H9 (cell line): ENCODE results near the gene SORBS1. TPM values are rescaled to one million over a fixed set of nuclear protein-coding genes. Genes with fewer than 3 reads are reported as not detected.

Experiments used
- DNase-seq: peaks from one replicate; pipeline ENCODE4 v3.0.0-alpha.2; 2017
- H2AFZ ChIP-seq: one replicate; pipeline ENCODE4 v1.6.1; 2013; ENCODE audit warnings: mild to moderate bottlenecking, low read length, control low read depth, moderate library complexity
- H2AK5ac ChIP-seq: 2 replicates; pipeline ENCODE4 v1.6.1; 2013; ENCODE audit warnings: low read length, control low read depth, mixed read lengths; ENCODE audit not compliant: insufficient read length
- H2BK120ac ChIP-seq: one replicate; pipeline ENCODE4 v1.6.1; 2013; ENCODE audit warnings: low read depth, mild to moderate bottlenecking, low read length, control low read depth, inconsistent platforms; ENCODE audit not compliant: poor library complexity, severe bottlenecking
- H2BK12ac ChIP-seq: 2 replicates; pipeline ENCODE4 v1.6.1; 2013; ENCODE audit warnings: low read length, control low read depth, mixed read lengths, low read depth; ENCODE audit not compliant: insufficient read length
- H2BK15ac ChIP-seq: 2 replicates; pipeline ENCODE4 v1.6.1; 2013; ENCODE audit warnings: low read depth, low read length, control low read depth
- H2BK20ac ChIP-seq: one replicate; pipeline ENCODE4 v1.6.1; 2013; ENCODE audit warnings: low read depth, mild to moderate bottlenecking, low read length, control low read depth, inconsistent platforms; ENCODE audit not compliant: poor library complexity, severe bottlenecking
- H2BK5ac ChIP-seq: 2 replicates; pipeline ENCODE4 v1.6.1; 2013; ENCODE audit warnings: low read length, control low read depth, mixed read lengths; ENCODE audit not compliant: insufficient read length
- H3K14ac ChIP-seq: 2 replicates; pipeline ENCODE4 v1.6.1; 2013; ENCODE audit warnings: low read length, control low read depth; ENCODE audit not compliant: insufficient read depth
- H3K18ac ChIP-seq: 2 replicates; pipeline ENCODE4 v1.6.1; 2013; ENCODE audit warnings: low read depth, mild to moderate bottlenecking, mixed read lengths, low read length, control low read depth; ENCODE audit not compliant: insufficient read length
- H3K23ac ChIP-seq: 2 replicates; pipeline ENCODE4 v1.6.1; 2013; ENCODE audit warnings: low read length, control low read depth, mixed read lengths, low read depth; ENCODE audit not compliant: insufficient read length
- H3K23me2 ChIP-seq: 2 replicates; pipeline ENCODE4 v1.6.1; 2013; ENCODE audit warnings: low read depth, mild to moderate bottlenecking, mixed read lengths, low read length, control low read depth; ENCODE audit not compliant: insufficient read length, poor library complexity, severe bottlenecking
- H3K27ac ChIP-seq: 2 replicates; pipeline ENCODE4 v1.5.1; 2013; ENCODE audit warnings: low read length, control low read depth, mixed read lengths, low read depth; ENCODE audit not compliant: insufficient read length
- H3K27me3 ChIP-seq: 2 replicates; pipeline ENCODE4 v1.6.1; 2013; ENCODE audit warnings: low read length, control low read depth, inconsistent platforms; ENCODE audit not compliant: insufficient read depth
- H3K4ac ChIP-seq: 2 replicates; pipeline ENCODE4 v1.6.1; 2013; ENCODE audit warnings: low read depth, mild to moderate bottlenecking, control low read depth, inconsistent platforms, low read length, moderate library complexity
- H3K4me1 ChIP-seq: 2 replicates; pipeline ENCODE4 v1.6.1; 2013; ENCODE audit warnings: low read length, control low read depth, inconsistent platforms; ENCODE audit not compliant: insufficient read depth
- H3K4me2 ChIP-seq: 2 replicates; pipeline ENCODE4 v1.6.1; 2013; ENCODE audit warnings: low read length, control low read depth, mixed read lengths; ENCODE audit not compliant: insufficient read length, insufficient read depth
- H3K56ac ChIP-seq: 2 replicates; pipeline ENCODE4 v1.6.1; 2013; ENCODE audit warnings: low read depth, mild to moderate bottlenecking, mixed read lengths, low read length, control low read depth; ENCODE audit not compliant: insufficient read length
- H3K79me1 ChIP-seq: 2 replicates; pipeline ENCODE4 v1.6.1; 2013; ENCODE audit warnings: low read depth, mild to moderate bottlenecking, moderate library complexity, low read length, control low read depth, inconsistent platforms; ENCODE audit not compliant: insufficient read depth, poor library complexity, severe bottlenecking
- H3K79me2 ChIP-seq: 2 replicates; pipeline ENCODE4 v1.6.1; 2013; ENCODE audit warnings: low read length, control low read depth, inconsistent platforms; ENCODE audit not compliant: insufficient read depth
- H3K9ac ChIP-seq: 2 replicates; pipeline ENCODE4 v1.6.1; 2013; ENCODE audit warnings: low read length, control low read depth, mixed read lengths; ENCODE audit not compliant: insufficient read length; ENCODE audit errors: extremely low read depth
- H3K9me3 ChIP-seq: one replicate; pipeline ENCODE4 v1.6.1; 2013; ENCODE audit warnings: low read depth, low read length, inconsistent platforms; ENCODE audit not compliant: control insufficient read depth
- H3T11ph ChIP-seq: one replicate; pipeline ENCODE4 v1.6.1; 2013; ENCODE audit warnings: mild to moderate bottlenecking, low read length, control low read depth, inconsistent platforms
- H4K20me1 ChIP-seq: one replicate; pipeline ENCODE4 v1.6.1; 2013; ENCODE audit not compliant: control insufficient read depth, insufficient read length, insufficient read depth
- H4K5ac ChIP-seq: 2 replicates; pipeline ENCODE4 v1.6.1; 2013; ENCODE audit warnings: low read depth, mild to moderate bottlenecking, mixed read lengths, low read length, control low read depth; ENCODE audit not compliant: insufficient read length
- H4K8ac ChIP-seq: replicated peaks from 2 replicates; pipeline ENCODE4 v1.6.1; 2013; ENCODE audit warnings: low read length, control low read depth, mixed read lengths, low read depth; ENCODE audit not compliant: insufficient read length
- H4K91ac ChIP-seq: 2 replicates; pipeline ENCODE4 v1.6.1; 2013; ENCODE audit warnings: low read depth, mild to moderate bottlenecking, moderate library complexity, mixed read lengths, low read length, control low read depth; ENCODE audit not compliant: insufficient read length
- H3K27ac Mint-ChIP-seq, 3 experiments: 2 replicates in 2 of 3; 3 replicates in 1 of 3; pipeline ENCODE4 v1.8.0; 2020 to 2021; ENCODE audit warnings: mixed read lengths in 3 of 3, mild to moderate bottlenecking in 1 of 3, moderate library complexity in 1 of 3
- H3K27me3 Mint-ChIP-seq: 2 replicates; pipeline ENCODE4 v1.8.0; 2021; ENCODE audit warnings: low read depth, mild to moderate bottlenecking, moderate library complexity, mixed read lengths
- H3K36me3 Mint-ChIP-seq, 3 experiments: 2 replicates in 2 of 3; 3 replicates in 1 of 3; pipeline ENCODE4 v1.8.0; 2020 to 2021; ENCODE audit warnings: low read depth in 3 of 3, mixed read lengths in 3 of 3; ENCODE audit not compliant: insufficient read depth in 1 of 3
- H3K4me1 Mint-ChIP-seq, 2 experiments: 2 replicates each; pipeline ENCODE4 v1.8.0; 2020; ENCODE audit warnings: mixed read lengths in 2 of 2
- H3K4me3 Mint-ChIP-seq, 2 experiments: 2 replicates in 1 of 2; 3 replicates in 1 of 2; pipeline ENCODE4 v1.8.0; 2020 to 2021; ENCODE audit warnings: mild to moderate bottlenecking in 2 of 2, mixed read lengths in 2 of 2, moderate library complexity in 1 of 2
- H3K9me3 Mint-ChIP-seq, 2 experiments: 2 replicates in 1 of 2; 3 replicates in 1 of 2; pipeline ENCODE4 v1.8.0; 2020; ENCODE audit warnings: mild to moderate bottlenecking in 2 of 2, mixed read lengths in 2 of 2, moderate library complexity in 1 of 2
- WGBS: extraction: QIAGEN DNeasy Blood & Tissue Kit; methylation state at CpG from one replicate; pipeline ENCODE4 v1.1.7; 2013; ENCODE audit warnings: missing lambda C conversion rate, low lambda C conversion rate, mixed read lengths; ENCODE audit not compliant: insufficient read length; ENCODE audit errors: extremely low coverage; 5-methylcytosine and 5-hydroxymethylcytosine counted together
- total RNA-seq: library from RNA; stranded (reverse); gene quantifications from 2 replicates; pipeline ENCODE4 v1.2.1, GENCODE V29; 2021
- TF ChIP-seq, protein P1 (sequence below): fragments of 200-600 bp; sonication (generic); conservative IDR thresholded peaks from 3 replicates; pipeline ENCODE4 v1.8.0; 2021; ENCODE audit warnings: antibody characterized with exemption, mild to moderate bottlenecking

The SORBS1 gene
- total RNA-seq, 1 experiment from 2014 or later: 24.3 TPM

DNA sequence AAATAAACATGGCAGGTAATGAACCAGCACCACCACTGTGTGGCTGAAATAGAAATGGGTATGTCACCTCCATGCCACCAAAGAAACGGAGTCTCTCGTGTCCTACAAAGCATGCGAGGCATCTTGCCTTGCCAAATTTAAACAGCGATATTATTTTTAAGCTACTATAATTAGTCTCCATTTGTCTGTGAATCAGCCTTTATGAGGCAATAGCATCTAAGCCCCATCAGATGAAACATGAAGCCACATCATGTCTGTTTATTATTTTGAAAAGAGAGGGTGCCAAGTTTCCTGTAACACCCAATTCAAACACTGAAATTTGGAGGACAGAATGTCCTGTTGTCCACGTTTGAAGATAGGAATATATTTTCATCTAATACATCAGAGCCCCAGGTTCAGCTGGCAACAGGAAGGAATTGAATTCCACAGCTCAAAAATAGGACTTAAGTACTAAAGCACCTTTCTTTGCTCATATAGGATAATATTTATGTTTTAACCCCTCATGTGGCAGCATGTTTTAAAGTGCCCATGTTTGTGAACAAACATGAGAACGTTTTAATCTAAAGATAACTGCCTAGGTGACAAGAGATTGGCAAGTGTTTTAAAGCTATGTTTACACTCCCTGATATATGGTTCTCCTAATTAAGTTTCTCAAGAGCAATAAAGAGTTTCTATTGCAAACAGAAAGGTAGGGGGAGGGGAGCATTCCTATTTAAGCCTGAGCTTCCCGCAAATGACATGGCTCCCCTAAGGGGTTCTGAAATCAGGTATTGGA is 86.8 kb downstream of the SORBS1 start:
- Histone ChIP-seq H3K79me1 (no peaks in the 10 kb centered on the region), H2BK5ac (no peak overlapping the region), H3T11ph (no peak overlapping the region), H2AK5ac (no peak overlapping the region), H2BK12ac (no peak overlapping the region), H3K79me2 (no peaks in the 10 kb centered on the region; the same call in 1 of the 2 replicates), H3K27me3 (no peaks in the 10 kb centered on the region), H4K5ac (no peak overlapping the region), H3K23ac (no peak overlapping the region), H3K23me2 (no peaks in the 10 kb centered on the region), H2AFZ (no peak overlapping the region), H3K4me1 (peaks cover 20% of the 10 kb centered on the region; the same call in 1 of the 2 replicates), H2BK15ac (no peak overlapping the region), H3K27ac (no peak overlapping the region), H3K9me3 (no peaks in the 10 kb centered on the region), H3K9ac (no peak overlapping the region), H4K91ac (no peak overlapping the region), H3K56ac (no peak overlapping the region), H3K14ac (no peak overlapping the region), H3K18ac (no peak overlapping the region), H2BK120ac (no peak overlapping the region), H4K8ac (no peak overlapping the region), H3K4me2 (no peak overlapping the region), H3K4ac (no peak overlapping the region), H4K20me1 (no peaks in the 10 kb centered on the region), H2BK20ac (no peak overlapping the region)
- peak overlapping the region in 1 of 3 experiments; percentile 76; a peak in 2 of 7 replicates for H3K27ac Mint-ChIP-seq
- TF ChIP-seq, protein P1, sequence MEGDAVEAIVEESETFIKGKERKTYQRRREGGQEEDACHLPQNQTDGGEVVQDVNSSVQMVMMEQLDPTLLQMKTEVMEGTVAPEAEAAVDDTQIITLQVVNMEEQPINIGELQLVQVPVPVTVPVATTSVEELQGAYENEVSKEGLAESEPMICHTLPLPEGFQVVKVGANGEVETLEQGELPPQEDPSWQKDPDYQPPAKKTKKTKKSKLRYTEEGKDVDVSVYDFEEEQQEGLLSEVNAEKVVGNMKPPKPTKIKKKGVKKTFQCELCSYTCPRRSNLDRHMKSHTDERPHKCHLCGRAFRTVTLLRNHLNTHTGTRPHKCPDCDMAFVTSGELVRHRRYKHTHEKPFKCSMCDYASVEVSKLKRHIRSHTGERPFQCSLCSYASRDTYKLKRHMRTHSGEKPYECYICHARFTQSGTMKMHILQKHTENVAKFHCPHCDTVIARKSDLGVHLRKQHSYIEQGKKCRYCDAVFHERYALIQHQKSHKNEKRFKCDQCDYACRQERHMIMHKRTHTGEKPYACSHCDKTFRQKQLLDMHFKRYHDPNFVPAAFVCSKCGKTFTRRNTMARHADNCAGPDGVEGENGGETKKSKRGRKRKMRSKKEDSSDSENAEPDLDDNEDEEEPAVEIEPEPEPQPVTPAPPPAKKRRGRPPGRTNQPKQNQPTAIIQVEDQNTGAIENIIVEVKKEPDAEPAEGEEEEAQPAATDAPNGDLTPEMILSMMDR: no peak
- H3K9me3 Mint-ChIP-seq: no peaks in the 10 kb centered on the region
- no CpG with 5 or more reads among the region's 7 CpGs for WGBS
- H3K4me1 Mint-ChIP-seq: peaks cover 63 to 71% of the 10 kb centered on the region in 2 experiments
- H3K36me3 Mint-ChIP-seq: 0 out of 7 replicates have a peak, but pooled peaks cover 0 to 2% (median 0%) of the 10 kb centered on the region in 3 experiments
- no peaks in the 10 kb centered on the region for H3K27me3 Mint-ChIP-seq
- DNase-seq: no peak
- no peak overlapping the region for H3K4me3 Mint-ChIP-seq
